GM21390 (cell line): ENCODE data around the gene CCDC86.

ENCODE experiments used
- ATAC-seq: cut with Tn5 transposase; IDR thresholded peaks from one replicate; pipeline ENCODE4 v1.9.1; 2021; ENCODE audit not compliant: unreplicated experiment

Gene CCDC86

DNA sequence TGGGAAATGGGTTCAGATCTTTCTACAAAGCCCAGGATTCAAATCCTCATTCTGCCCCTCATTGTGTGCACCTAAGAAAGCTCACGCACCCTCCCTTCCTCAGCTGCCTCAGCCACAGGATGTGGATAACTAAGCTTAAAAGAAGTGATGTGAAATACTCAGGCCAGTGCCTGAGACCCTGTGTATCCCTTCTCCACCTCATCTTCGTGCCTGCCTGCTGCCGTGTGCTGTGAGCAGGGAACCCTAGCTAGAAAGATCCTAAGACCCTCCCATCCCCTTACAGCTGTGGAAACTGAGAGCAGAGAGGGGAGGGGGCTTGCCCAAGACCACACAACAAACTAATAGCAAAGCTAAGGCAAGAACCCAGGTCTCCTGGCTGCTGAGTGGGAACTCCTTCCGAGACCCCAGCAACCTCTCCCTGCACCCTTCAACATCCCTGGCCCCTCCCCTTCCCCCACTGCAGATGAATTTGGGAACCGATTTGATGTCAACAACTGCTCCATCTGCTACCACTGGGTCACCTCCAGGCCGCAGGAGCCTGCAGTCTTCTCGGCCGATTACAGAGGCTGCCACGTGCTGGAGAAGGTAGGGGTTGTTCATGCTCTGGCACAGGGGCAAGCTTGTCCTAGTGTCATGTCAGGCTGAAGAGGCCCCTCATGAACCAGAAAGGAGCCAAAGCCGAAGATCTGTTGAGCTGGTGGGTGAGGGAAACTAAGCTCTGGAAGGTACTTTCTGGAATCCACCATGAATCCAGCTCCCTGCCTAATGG, 27.0 kb downstream of the CCDC86 start:
- no peak for ATAC-seq

- ATAC-seq: no peak
Measured at GRCh38 chr11:60869451-60869825, 27.5 kb downstream of the CCDC86 start.

- ATAC-seq: no peak
Measured at GRCh38 chr11:60870276-60870675, 28.4 kb downstream of the CCDC86 start.

DNA sequence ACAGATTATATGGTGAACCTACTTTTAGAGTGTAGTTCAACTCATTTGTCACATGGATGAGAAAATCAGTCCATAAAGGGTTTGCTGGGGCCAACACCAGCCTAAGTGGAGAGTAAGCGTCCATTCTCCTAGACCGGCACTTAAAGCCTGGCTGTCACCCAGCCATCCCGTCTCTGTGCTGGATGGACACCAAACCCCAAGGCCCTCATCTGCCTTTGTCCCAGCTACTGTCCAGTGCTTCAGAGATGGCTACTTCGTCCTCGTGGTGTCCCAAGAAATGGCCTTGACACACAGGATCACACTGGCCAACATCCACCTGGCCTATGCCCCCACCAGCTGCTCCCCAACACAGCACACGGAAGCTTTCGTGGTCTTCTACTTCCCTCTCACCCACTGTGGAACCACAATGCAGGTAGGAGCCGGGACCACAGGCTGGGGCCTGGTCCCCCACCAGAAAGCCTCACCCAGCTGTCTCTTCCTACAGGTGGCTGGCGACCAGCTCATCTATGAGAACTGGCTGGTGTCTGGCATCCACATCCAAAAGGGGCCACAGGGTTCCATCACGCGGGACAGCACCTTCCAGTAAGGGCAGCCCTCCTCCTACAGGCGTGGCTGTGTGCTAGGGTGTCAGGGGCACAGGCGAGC, 28.9 kb downstream of the CCDC86 start:
- ATAC-seq: no peak

- no peak for ATAC-seq
Measured at GRCh38 chr11:60871378-60872061, 29.6 kb downstream of the CCDC86 start.

GRCh38 chr11:60872124-60872960, 30.4 kb downstream of the CCDC86 start:
- no peak for ATAC-seq

DNA sequence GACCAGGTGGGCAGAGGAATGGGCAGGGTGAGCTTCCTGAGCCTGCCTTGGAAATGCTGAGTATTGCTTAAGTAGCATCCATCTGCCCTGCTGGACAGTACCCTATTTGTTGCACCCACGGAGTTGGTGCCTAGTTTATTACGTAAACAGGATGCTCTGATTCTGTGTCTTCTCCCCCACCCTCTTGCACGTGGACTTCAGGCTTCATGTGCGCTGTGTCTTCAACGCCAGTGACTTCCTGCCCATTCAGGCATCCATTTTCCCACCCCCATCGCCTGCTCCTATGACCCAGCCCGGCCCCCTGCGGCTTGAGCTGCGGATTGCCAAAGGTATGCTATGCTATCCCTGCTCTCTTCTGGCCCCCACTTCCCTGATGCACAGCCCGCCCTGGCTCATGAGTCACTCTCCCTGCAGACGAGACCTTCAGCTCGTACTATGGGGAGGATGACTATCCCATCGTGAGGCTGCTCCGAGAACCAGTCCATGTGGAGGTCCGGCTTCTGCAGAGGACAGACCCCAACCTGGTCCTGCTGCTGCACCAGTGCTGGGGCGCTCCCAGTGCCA, 31.1 kb downstream of the CCDC86 start:
- ATAC-seq: no peak

GRCh38 chr11:60873533-60873932, 31.6 kb downstream of the CCDC86 start:
- no peak for ATAC-seq

DNA sequence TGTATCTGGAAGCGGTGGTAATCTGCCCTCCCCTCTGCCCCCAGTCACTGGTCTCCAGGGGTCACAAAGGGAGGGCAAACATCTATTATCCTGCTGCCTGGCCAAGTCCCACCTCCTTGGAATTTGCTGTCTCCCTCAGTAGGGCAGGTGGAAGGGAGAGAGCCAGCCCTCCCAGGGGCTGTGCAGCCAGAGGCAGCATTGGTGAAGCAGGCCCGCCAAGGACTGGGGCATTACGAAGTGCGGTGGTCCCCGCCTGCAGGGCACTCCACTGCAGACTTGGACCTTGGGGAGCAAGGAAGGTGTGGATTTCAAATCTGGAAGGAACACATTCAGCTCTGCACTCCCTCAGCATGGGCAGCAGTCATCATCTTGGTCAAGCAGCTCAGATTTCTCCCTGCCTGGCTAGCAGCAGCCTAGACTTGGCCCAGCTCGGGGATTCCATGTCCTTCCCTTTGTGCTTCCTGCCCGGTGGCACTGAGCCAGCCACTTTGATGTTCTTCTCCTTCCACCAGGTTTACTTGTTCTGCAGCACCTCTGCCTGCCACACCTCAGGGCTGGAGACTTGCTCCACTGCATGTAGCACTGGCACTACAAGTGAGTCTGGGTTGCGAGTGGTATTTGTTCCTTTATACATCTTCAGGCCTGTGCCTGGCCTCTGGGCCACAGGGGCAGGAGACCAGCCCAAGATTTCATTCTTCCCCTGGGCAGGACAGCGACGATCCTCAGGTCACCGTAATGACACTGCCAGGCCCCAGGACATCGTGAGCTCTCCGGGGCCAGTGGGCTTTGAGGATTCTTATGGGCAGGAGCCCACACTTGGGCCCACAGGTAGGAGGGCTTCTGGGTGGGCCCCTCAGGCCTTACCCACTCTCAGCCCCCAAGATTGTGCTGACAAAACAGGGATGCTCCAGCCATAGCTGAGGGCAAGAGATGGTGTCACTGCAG, 32.8 kb downstream of the CCDC86 start:
- ATAC-seq: no peak

DNA sequence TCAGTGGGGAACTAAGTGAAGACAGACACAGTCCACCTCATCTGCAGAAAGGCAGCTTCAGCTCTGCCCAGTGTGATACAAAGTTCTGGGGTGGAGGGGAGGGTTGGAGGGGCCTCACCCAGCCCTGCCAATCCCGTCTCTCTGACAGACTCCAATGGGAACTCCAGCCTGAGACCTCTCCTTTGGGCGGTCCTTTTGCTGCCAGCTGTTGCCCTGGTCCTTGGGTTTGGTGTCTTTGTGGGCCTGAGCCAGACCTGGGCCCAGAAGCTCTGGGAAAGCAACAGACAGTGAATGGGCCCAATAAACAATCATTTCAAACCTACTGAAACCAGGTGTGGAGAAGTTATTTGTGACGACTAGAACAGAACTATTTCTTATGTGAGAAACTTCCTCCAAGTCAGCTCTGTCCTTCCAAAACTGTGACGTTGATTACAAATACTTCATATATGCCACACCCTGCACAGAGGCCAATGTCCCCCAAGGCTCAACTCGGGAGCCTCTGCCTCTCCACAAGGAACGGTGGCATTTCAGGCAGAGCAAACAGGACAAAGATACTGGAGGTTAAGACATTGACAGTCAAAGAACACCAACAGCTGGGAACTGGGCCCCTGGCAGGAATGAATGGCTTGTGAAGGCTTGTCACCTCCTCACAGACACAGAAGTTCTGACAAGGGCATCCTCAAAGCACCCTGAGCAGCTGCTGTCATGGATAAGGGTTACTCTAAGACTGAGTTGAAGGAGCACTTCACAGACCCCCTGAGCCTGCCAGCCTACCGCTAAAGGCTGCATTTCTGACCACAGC, 33.7 kb downstream of the CCDC86 start:
- no peak for ATAC-seq

DNA sequence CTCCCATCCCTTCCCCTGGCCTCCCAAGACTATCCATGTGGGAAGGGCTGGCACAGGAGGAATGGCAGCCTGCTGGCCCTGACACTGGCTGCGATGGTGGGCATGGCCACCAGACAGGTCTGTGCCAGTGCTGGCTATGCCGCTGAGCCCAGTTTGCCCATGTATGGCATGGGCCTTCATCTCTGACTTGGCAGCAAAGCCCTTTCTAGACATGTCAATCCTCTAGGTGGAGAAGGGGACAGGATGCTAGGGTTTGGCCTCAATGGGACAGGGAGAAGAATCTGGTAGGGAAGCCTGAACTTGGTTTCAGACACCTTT, 34.2 kb downstream of the CCDC86 start:
- ATAC-seq: no peak

- ATAC-seq: no peak
Measured at GRCh38 chr11:60878245-60879101, 36.6 kb downstream of the CCDC86 start.

GRCh38 chr11:60879104-60879503, 37.2 kb downstream of the CCDC86 start:
- ATAC-seq: no peak

- ATAC-seq: no peak
Measured at GRCh38 chr11:60879971-60880588, 38.2 kb downstream of the CCDC86 start.

- no peak for ATAC-seq
Measured at GRCh38 chr11:60880643-60881282, 38.9 kb downstream of the CCDC86 start.

GRCh38 chr11:60887556-60887955, 45.6 kb downstream of the CCDC86 start:
- no peak for ATAC-seq

DNA sequence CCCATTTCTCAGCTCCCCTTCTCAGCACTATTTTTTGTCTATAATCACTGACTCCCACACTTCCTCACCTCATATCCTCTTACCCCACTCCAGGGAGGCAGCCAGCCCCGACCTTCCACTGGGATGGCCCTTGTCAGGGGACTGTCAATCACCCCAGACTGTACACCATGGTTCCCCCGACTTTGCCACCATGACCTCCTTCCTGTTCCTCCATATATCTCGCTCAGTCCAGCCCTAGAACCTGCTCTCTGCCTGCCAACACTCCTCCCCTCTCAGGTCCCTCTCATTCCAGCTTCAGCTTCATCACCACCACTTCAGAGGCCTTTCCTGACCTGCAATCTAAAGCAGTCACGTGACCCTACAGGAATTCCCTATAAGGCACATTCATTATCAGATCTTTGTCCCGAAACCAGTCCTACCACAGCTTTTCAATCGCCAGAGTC, 48.0 kb downstream of the CCDC86 start:
- ATAC-seq: no peak
